GM12873 (cell line): ENCODE data around the gene CLIC5.

Experiments used
- TF ChIP-seq, protein P1 (sequence below): IDR thresholded peaks from 2 replicates; pipeline ENCODE4 v1.5.1; 2012; ENCODE audit warnings: low read depth, mild to moderate bottlenecking, moderate library complexity, low read length, control low read depth; ENCODE audit not compliant: insufficient read depth; ENCODE audit errors: missing control alignments

CLIC5 gene

DNA sequence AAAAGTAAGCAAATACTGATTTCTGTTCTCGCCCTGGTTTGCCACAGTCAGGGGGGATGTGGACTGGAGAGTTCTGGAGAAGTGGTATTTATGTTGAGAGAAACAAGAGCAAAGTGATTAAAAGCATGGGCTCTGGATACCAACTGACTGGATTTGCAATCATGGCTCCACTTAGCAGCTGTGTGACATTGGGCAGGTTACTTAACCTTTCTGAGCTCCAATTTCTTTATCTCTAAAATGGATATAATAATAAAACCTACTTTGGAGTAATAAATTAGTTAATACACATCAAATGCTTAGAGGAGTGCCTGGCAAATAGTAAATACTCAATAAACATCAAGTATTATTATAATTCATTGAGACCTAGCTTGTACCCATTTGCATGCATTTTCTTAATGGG, 111.7 kb downstream of the CLIC5 start:
- TF ChIP-seq, protein P1, sequence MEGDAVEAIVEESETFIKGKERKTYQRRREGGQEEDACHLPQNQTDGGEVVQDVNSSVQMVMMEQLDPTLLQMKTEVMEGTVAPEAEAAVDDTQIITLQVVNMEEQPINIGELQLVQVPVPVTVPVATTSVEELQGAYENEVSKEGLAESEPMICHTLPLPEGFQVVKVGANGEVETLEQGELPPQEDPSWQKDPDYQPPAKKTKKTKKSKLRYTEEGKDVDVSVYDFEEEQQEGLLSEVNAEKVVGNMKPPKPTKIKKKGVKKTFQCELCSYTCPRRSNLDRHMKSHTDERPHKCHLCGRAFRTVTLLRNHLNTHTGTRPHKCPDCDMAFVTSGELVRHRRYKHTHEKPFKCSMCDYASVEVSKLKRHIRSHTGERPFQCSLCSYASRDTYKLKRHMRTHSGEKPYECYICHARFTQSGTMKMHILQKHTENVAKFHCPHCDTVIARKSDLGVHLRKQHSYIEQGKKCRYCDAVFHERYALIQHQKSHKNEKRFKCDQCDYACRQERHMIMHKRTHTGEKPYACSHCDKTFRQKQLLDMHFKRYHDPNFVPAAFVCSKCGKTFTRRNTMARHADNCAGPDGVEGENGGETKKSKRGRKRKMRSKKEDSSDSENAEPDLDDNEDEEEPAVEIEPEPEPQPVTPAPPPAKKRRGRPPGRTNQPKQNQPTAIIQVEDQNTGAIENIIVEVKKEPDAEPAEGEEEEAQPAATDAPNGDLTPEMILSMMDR: no peak

DNA sequence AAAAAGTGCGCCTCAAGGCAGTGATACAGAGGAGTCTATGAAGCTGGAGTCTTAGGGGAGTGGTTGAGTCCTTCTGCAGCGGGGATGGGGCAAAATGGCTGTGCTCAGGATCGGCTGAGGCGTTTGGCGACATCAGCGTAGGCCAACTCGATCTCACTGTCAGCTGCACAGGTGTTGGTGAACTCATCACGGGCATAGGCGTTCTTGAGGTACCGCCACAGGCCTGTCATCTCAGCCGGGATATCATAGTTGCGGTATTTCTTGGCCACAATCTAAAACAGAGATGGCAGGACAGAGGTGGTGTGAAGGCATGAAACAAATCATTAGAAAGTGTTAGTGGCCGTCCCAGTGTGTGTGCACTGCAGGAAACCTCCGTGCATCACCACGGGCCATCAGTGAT, 112.7 kb downstream of the CLIC5 start:
- TF ChIP-seq, protein P1: no peak

DNA sequence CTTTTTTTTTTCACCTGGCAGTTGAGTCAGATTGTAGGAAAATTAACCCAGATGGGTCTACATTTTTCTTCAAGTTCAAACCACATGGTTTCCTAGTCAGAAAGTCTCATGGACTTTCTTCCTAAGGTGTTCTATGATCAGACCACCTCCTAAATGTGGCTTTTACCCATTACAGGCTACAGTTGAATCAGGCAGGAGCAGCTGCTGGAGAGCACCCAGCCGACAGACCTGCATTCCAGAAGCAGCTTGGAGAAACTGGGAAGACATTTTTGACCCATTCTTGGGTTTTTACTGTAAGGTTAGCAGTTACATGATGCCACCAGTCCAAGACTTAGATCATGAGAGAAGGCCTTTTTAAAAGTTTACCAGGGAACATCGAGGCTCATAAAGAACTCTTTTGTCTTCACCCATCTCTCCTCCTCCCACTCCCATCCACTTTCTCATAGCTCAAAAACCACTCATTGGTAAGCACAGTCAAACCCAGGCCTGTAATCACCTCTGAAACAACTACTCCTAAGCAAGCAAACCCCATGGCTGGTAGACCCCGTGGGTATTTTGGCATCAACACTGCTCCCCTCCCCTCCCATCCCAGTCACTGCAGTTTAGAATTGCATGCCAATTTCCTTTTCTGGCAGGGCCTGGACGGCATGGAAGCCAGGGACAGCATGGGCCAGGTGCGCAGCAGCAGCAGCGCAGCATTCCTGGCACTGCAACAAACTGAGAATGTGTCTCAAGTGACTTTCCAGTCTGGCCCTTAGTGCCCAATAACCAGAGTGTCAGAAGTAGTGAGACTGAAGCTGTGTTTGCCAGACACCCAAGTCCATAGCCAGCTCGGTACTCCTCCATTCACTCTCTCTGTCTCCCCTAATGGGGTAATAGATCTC, 113.7 kb downstream of the CLIC5 start:
- TF ChIP-seq, protein P1: no peak

DNA sequence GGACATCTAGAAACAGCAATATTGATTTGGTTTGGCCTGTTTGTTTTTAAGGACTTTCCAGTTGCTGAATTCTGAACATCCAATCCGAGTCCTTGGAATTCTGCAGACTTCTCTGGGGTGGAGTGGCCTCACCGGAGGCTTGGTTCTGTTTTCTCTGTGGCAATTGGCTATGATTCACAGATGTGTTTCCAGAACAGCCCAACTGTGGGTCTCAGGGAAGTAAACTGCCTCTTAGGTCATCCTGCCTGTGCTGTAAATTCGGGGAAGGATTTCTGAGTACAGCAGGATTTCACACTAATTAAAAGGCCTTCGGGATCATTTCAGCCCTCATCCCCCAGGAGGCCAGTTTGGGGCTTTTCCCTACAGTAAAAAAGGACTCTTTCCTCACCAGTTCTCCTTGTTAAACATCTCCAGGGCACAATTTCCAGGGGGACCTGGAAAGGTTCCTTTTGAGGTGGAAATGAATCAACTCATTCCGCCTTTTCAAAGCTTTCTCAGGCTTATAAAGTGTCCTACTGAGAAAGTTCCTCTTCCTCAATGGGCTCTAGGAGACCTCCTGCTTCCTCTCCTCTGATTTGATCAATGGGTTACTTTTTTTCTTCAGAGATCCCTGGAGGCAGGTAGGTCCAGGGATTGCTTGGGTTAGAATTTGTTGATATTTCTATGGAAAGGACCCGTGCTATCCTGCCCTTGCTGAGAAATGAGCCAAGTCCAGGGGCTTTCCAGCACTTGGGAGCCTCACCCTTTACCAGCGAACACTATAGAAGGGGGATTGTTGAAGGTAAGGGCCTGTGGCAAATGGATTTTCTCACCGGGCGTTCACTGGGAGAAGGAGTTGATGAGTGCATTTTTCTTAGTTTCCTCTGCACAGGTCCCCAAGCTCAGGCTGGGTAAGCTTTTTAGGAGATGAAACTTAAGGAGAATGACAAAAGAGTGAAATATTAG, 114.6 kb downstream of the CLIC5 start:
- TF ChIP-seq, protein P1: no peak

DNA sequence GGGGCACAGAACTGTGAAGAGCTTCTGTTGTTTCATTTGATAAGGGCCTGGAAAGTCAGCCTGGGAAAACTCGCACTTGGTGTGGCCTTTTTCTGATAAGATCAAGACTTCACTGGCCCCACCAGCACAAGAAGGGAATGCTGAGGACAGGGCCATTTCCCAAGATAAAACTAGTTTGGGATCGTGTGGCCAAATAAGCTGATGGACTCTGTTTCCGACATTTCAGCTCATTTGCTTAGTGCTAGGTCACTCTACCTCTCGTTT, 116.0 kb downstream of the CLIC5 start:
- TF ChIP-seq, protein P1: no peak

DNA sequence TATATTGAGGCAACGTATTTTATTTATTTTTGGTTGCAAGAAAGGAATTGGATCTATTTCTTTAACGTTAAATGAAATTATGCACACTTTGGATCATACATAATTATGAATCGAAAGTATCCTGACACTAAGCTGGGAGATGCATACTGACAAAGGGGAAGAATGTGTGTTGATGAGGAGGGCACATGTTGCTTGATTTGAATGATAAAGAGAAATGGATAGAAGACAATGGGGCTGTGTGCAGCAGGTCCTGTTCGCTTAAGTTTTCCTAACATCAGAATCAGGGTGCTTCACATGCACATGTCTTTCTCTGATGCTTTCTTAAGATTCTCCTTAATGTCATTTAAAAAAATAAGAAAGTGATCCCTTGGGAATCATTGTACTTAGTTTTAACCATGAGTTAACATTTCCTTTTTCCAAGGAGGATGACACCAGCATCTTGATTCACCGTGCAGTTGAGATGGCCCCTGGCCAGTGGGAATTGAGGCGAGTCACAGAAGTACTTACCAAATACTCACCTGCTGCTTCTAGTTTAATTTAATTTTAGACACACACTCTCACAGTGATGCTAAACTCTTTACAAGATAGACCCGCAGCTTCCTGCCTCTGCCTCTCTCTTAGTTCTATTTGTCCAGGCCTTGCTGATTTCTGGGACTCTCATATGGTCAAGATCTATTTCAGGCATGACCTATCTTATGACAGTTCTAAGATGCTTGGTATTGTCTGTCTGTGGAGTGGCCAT, 116.5 kb downstream of the CLIC5 start:
- TF ChIP-seq, protein P1: no peak
